ENCODE results near the gene ILK.

ILK gene

GRCh38 chr11:6615046-6615445 lies 11.5 kb downstream of the ILK start:
- H3K4me3 ChIP-seq (replicated peaks; ENCODE audit: low read depth, low read length): no peak overlapping the region
- no peak for DNase-seq (ENCODE audit: low read depth)
- TF ChIP-seq CTCF (IDR thresholded peaks at IDR 0.05; ENCODE audit: low read length, missing control alignments): no peak

- DNase-seq (ENCODE audit: low read depth): no peak
- H3K4me3 ChIP-seq (replicated peaks; ENCODE audit: low read depth, low read length): no peak overlapping the region
- no peak for TF ChIP-seq CTCF (IDR thresholded peaks at IDR 0.05; ENCODE audit: low read length, missing control alignments)
Observed at GRCh38 chr11:6615882-6616585, 12.5 kb downstream of the ILK start.

GRCh38 chr11:6616596-6617250 lies 13.1 kb downstream of the ILK start:
- no peak overlapping the region for H3K4me3 ChIP-seq (replicated peaks; ENCODE audit: low read depth, low read length)
- no peak for DNase-seq (ENCODE audit: low read depth)
- no peak for TF ChIP-seq CTCF (IDR thresholded peaks at IDR 0.05; ENCODE audit: low read length, missing control alignments)

GRCh38 chr11:6617315-6617781 lies 13.8 kb downstream of the ILK start:
- peak overlapping the region; percentile 85 for H3K4me3 ChIP-seq (replicated peaks; ENCODE audit: low read depth, low read length)
- peak; percentile 34 for DNase-seq (ENCODE audit: low read depth)
- TF ChIP-seq CTCF (IDR thresholded peaks at IDR 0.05; ENCODE audit: low read length, missing control alignments): no peak

- H3K4me3 ChIP-seq (replicated peaks; ENCODE audit: low read depth, low read length): peak overlapping the region; percentile 85
- TF ChIP-seq CTCF (IDR thresholded peaks at IDR 0.05; ENCODE audit: low read length, missing control alignments): peak; percentile 16
- DNase-seq (ENCODE audit: low read depth): peak; percentile 87
Observed at GRCh38 chr11:6618117-6619003, 14.8 kb downstream of the ILK start.

GRCh38 chr11:6619004-6619745 lies 15.6 kb downstream of the ILK start, which contains the start of gene TPP1:
TSS of gene TPP1 (minus strand) at chr11:6619422. CDS start at chr11:6619400, 22 bp downstream.
- peak within 1 kb of the TSS; percentile 85 for H3K4me3 ChIP-seq (replicated peaks; ENCODE audit: low read depth, low read length)
- DNase-seq (ENCODE audit: low read depth): peak; percentile 97
- no peak for TF ChIP-seq CTCF (IDR thresholded peaks at IDR 0.05; ENCODE audit: low read length, missing control alignments)
